ENCODE measurements around the gene SNAI3.
"Not testable (repeated sequence)": the region's sequence is repeated elsewhere in the genome, so short reads cannot be mapped to it uniquely, and the experiment has no call there.

SNAI3 gene

GRCh38 chr16:88690341-88691128 lies 4.2 kb upstream of the SNAI3 start:
- no peak for DNase-seq

- DNase-seq, result no peak
Measured at GRCh38 chr16:88688013-88688778, 1.9 kb upstream of the SNAI3 start.

GRCh38 chr16:88687676-88688012 lies 1.3 kb upstream of the SNAI3 start:
- no peak for DNase-seq

GRCh38 chr16:88687254-88687576 lies 908 bp upstream of the SNAI3 start:
- DNase-seq, result no peak

GRCh38 chr16:88686062-88686438 lies 257 bp downstream of the SNAI3 start:
- no peak for DNase-seq

GRCh38 chr16:88685156-88686061 lies 898 bp downstream of the SNAI3 start:
- peak; percentile 33 to 57 for DNase-seq

- no peak for DNase-seq
Measured at GRCh38 chr16:88684569-88685155, 1.6 kb downstream of the SNAI3 start.

- peak; percentile 29 to 85 for DNase-seq
Measured at GRCh38 chr16:88681709-88682451, 4.4 kb downstream of the SNAI3 start.

GRCh38 chr16:88681084-88681680 lies 5.1 kb downstream of the SNAI3 start:
- DNase-seq, result no peak

- DNase-seq, result no peak
Measured at GRCh38 chr16:88680554-88681083, 5.7 kb downstream of the SNAI3 start.

GRCh38 chr16:88678224-88678979 lies 7.9 kb downstream of the SNAI3 start:
- DNase-seq, result no peak

GRCh38 chr16:88677721-88678120 lies 8.6 kb downstream of the SNAI3 start:
- DNase-seq, result no peak

- no peak for DNase-seq
Measured at GRCh38 chr16:88676502-88677242, 9.6 kb downstream of the SNAI3 start.

- no peak for DNase-seq
Measured at GRCh38 chr16:88673716-88674379, 12.5 kb downstream of the SNAI3 start.

GRCh38 chr16:88672776-88673175 lies 13.5 kb downstream of the SNAI3 start:
- no peak for DNase-seq

- DNase-seq, result no peak
Measured at GRCh38 chr16:88671806-88672205, 14.5 kb downstream of the SNAI3 start.

- DNase-seq, result no peak
Measured at GRCh38 chr16:88669980-88670379, 16.3 kb downstream of the SNAI3 start.

GRCh38 chr16:88669493-88669892 lies 16.8 kb downstream of the SNAI3 start:
- not testable (repeated sequence) for DNase-seq

GRCh38 chr16:88667461-88667860 lies 18.8 kb downstream of the SNAI3 start:
- no peak for DNase-seq

GRCh38 chr16:88665570-88665969 lies 20.7 kb downstream of the SNAI3 start:
- no peak for DNase-seq
